ENCODE data around the gene TYMS.

DNA sequence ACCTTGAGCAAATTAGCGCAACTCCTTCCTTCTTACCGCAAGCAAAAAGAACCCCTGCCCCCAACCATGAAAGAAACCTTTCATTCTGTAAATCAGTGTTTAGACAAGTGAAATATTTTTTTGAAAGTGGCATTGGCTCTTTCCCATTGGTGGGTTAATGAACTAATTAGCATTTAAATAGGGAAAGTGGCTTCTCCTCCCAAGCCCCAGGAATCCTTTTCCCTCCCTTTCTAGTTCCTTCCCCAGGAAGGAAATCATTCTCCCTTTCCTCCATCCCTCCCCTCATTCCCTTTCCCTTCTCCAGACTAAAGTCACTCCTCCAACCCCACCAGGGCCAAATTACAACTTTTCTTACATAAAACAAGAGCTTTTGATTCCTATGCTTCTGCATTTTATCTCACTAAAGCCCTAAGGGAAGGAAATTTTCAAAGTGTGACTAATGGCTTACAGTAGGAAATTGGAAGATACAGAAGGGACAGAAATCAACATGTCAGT, 22.9 kb upstream of the TYMS start:
- TF ChIP-seq POLR2A (IDR thresholded peaks at IDR 0.05; ENCODE audit: low read depth, low read length), result no peak
- TF ChIP-seq, protein P1, sequence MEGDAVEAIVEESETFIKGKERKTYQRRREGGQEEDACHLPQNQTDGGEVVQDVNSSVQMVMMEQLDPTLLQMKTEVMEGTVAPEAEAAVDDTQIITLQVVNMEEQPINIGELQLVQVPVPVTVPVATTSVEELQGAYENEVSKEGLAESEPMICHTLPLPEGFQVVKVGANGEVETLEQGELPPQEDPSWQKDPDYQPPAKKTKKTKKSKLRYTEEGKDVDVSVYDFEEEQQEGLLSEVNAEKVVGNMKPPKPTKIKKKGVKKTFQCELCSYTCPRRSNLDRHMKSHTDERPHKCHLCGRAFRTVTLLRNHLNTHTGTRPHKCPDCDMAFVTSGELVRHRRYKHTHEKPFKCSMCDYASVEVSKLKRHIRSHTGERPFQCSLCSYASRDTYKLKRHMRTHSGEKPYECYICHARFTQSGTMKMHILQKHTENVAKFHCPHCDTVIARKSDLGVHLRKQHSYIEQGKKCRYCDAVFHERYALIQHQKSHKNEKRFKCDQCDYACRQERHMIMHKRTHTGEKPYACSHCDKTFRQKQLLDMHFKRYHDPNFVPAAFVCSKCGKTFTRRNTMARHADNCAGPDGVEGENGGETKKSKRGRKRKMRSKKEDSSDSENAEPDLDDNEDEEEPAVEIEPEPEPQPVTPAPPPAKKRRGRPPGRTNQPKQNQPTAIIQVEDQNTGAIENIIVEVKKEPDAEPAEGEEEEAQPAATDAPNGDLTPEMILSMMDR (IDR thresholded peaks at IDR 0.05; ENCODE audit: extremely low read depth in 1 of 2, insufficient read depth in 1 of 2, low read depth in 1 of 2, low read length in 2 of 2), result no peak
- no peak for TF ChIP-seq EZH2 (IDR thresholded peaks at IDR 0.05; ENCODE audit: borderline replicate concordance, low read depth, low read length, severe bottlenecking)
